Measurements from ENCODE around the gene UEVLD. TPM values are rescaled to one million over a fixed set of nuclear protein-coding genes. Genes with fewer than 3 reads are reported as not detected.

The UEVLD gene
- total and polyA plus RNA-seq, 2 donors (not counting 1 experiment from before 2014, with no cell fraction given) = 25.9 to 29.0 TPM

DNA sequence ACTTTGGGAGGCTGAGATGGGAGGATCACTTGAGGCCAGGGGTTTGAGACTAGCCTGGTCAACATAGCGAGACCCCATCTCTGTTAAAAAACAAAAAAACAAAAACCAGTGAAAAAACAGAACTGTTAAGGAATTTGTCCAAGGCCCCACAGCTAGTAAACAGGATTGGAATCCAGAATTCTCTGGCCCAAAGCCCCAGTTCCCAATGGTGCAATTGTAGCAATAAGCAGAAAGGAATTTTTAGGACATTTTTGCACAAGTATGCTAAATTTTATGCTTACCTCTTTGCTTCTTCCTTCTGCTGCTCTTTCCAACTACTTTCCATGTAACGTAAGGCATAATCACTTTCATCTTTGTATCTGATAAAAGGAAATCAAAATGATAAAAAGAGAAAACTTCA lies 22.7 kb upstream of the UEVLD start:
- Histone ChIP-seq H3K9ac (ENCODE audit: insufficient read depth, low read length) (no peak overlapping the region), H4K20me1 (ENCODE audit: control insufficient read depth, extremely low read depth, insufficient read depth, low read length) (no peaks in the 10 kb centered on the region), H3K27me3 (ENCODE audit: control insufficient read depth, insufficient read depth, low read length) (no peaks in the 10 kb centered on the region), H3K36me3 (ENCODE audit: control insufficient read depth, insufficient read depth, low read length) (peaks cover 12% of the 10 kb centered on the region), H3K27ac (ENCODE audit: insufficient read depth, low read length) (no peak overlapping the region), H3K4me3 (replicated peaks in 1 of 4; ENCODE audit: control extremely low read depth in 1 of 4, insufficient read depth in 1 of 4, low read depth in 3 of 4, low read length in 4 of 4) (no peak overlapping the region), H3K9me3 (ENCODE audit: control insufficient read depth, insufficient read depth, low read depth, low read length) (no peaks in the 10 kb centered on the region), H3K4me2 (ENCODE audit: extremely low read depth, insufficient read depth, low read length) (no peak overlapping the region), H3K79me2 (ENCODE audit: control insufficient read depth, insufficient read depth, low read length) (peaks cover 3% of the 10 kb centered on the region), H3K4me1 (ENCODE audit: control insufficient read depth, extremely low read depth, insufficient read depth, low read length) (no peaks in the 10 kb centered on the region), H2AFZ (ENCODE audit: low read length) (no peak overlapping the region)
- peak in 1 of 2 donors; percentile 20 for DNase-seq (ENCODE audit: low read depth in 2 of 2)
- TF ChIP-seq EZH2 (IDR thresholded peaks at IDR 0.05; ENCODE audit: low read length, missing control alignments) = no peak
- TF ChIP-seq, protein P1, sequence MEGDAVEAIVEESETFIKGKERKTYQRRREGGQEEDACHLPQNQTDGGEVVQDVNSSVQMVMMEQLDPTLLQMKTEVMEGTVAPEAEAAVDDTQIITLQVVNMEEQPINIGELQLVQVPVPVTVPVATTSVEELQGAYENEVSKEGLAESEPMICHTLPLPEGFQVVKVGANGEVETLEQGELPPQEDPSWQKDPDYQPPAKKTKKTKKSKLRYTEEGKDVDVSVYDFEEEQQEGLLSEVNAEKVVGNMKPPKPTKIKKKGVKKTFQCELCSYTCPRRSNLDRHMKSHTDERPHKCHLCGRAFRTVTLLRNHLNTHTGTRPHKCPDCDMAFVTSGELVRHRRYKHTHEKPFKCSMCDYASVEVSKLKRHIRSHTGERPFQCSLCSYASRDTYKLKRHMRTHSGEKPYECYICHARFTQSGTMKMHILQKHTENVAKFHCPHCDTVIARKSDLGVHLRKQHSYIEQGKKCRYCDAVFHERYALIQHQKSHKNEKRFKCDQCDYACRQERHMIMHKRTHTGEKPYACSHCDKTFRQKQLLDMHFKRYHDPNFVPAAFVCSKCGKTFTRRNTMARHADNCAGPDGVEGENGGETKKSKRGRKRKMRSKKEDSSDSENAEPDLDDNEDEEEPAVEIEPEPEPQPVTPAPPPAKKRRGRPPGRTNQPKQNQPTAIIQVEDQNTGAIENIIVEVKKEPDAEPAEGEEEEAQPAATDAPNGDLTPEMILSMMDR (conservative IDR thresholded peaks at IDR 0.05 in 1 of 2, IDR thresholded peaks at IDR 0.05 in 1 of 2; ENCODE audit: low read depth in 1 of 2, low read length in 2 of 2) = no peak

DNA sequence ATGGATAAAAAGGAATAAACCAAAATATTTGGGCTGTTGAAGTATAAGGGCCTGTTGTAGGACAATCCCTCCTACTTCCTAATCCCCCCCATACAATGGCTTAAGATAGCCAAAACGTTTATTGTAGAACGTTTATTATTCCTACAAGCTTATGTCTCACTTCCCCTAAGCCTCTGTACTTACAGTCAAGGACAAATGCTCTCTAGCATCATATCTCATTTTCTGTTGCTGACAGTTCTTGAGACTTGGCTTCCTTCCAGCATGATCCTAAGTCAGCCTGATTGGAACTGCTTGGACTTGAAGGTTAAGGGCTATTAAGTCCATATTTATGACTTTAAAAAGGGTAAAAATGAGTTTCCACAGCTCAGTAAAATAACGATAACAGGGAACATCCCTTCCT lies 19.8 kb upstream of the UEVLD start:
- Histone ChIP-seq H3K4me1 (ENCODE audit: control insufficient read depth, extremely low read depth, insufficient read depth, low read length) (no peaks in the 10 kb centered on the region), H4K20me1 (ENCODE audit: control insufficient read depth, extremely low read depth, insufficient read depth, low read length) (no peaks in the 10 kb centered on the region), H3K4me3 (replicated peaks in 1 of 4; ENCODE audit: control extremely low read depth in 1 of 4, insufficient read depth in 1 of 4, low read depth in 3 of 4, low read length in 4 of 4) (no peak overlapping the region), H3K4me2 (ENCODE audit: extremely low read depth, insufficient read depth, low read length) (no peak overlapping the region), H3K27me3 (ENCODE audit: control insufficient read depth, insufficient read depth, low read length) (no peaks in the 10 kb centered on the region), H3K9ac (ENCODE audit: insufficient read depth, low read length) (no peak overlapping the region), H2AFZ (ENCODE audit: low read length) (no peak overlapping the region), H3K9me3 (ENCODE audit: control insufficient read depth, insufficient read depth, low read depth, low read length) (no peaks in the 10 kb centered on the region), H3K79me2 (ENCODE audit: control insufficient read depth, insufficient read depth, low read length) (no peaks in the 10 kb centered on the region), H3K36me3 (ENCODE audit: control insufficient read depth, insufficient read depth, low read length) (peaks cover 4% of the 10 kb centered on the region), H3K27ac (ENCODE audit: insufficient read depth, low read length) (no peak overlapping the region)
- TF ChIP-seq, protein P1 (conservative IDR thresholded peaks at IDR 0.05 in 1 of 2, IDR thresholded peaks at IDR 0.05 in 1 of 2; ENCODE audit: low read depth in 1 of 2, low read length in 2 of 2) = no peak
- TF ChIP-seq EZH2 (IDR thresholded peaks at IDR 0.05; ENCODE audit: low read length, missing control alignments) = no peak
- peak in 1 of 2 donors; percentile 13 for DNase-seq (ENCODE audit: low read depth in 2 of 2)

DNA sequence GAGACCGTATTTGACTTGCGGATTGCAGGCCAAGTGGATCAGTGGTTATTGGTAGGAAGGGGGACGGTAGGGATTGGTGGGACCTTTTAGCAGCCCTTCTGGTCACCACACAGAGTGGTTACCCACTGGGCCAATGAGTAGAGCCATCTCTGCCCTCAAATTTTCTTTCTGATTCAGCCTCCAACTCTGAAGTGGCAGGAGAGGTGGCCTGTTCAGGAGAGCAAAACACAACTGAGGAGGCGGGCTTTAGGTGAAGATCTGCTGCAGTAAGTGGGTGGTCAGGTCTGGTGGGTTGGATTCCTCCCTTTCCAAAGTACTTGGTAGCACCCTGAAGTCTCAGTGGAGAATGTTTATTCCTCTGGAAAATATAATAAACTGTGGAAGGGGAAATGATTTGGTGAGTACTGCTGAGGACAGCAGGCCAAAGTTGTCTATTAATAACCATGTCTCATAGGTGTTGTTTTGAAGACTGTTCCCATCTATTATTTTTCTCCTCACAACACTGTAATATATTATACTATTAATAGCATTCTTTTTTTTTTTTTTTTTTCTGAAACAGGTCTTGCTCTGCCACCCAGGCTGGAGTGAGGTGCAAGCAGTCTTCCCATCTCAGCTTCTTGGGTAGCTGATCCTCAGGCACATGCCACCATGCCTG lies 12.5 kb upstream of the UEVLD start:
- no peak overlapping the region for H3K9ac ChIP-seq (ENCODE audit: insufficient read depth, low read length)
- no peaks in the 10 kb centered on the region for H3K27me3 ChIP-seq (ENCODE audit: control insufficient read depth, insufficient read depth, low read length)
- no peak overlapping the region for H3K27ac ChIP-seq (ENCODE audit: insufficient read depth, low read length)
- H4K20me1 ChIP-seq (ENCODE audit: control insufficient read depth, extremely low read depth, insufficient read depth, low read length) = no peaks in the 10 kb centered on the region
- no peaks in the 10 kb centered on the region for H3K4me1 ChIP-seq (ENCODE audit: control insufficient read depth, extremely low read depth, insufficient read depth, low read length)
- DNase-seq (ENCODE audit: low read depth in 2 of 2) = no peak
- no peak for TF ChIP-seq EZH2 (IDR thresholded peaks at IDR 0.05; ENCODE audit: low read length, missing control alignments)
- TF ChIP-seq, protein P1 (conservative IDR thresholded peaks at IDR 0.05 in 1 of 2, IDR thresholded peaks at IDR 0.05 in 1 of 2; ENCODE audit: low read depth in 1 of 2, low read length in 2 of 2) = no peak
- H3K4me3 ChIP-seq (replicated peaks in 1 of 4; ENCODE audit: control extremely low read depth in 1 of 4, insufficient read depth in 1 of 4, low read depth in 3 of 4, low read length in 4 of 4) = no peak overlapping the region
- H3K9me3 ChIP-seq (ENCODE audit: control insufficient read depth, insufficient read depth, low read depth, low read length) = no peaks in the 10 kb centered on the region
- no peak overlapping the region for H2AFZ ChIP-seq (ENCODE audit: low read length)
- no peak overlapping the region for H3K4me2 ChIP-seq (ENCODE audit: extremely low read depth, insufficient read depth, low read length)
- no peaks in the 10 kb centered on the region for H3K36me3 ChIP-seq (ENCODE audit: control insufficient read depth, insufficient read depth, low read length)
- no peaks in the 10 kb centered on the region for H3K79me2 ChIP-seq (ENCODE audit: control insufficient read depth, insufficient read depth, low read length)
